ENCODE results near the gene LHPP.

DNA sequence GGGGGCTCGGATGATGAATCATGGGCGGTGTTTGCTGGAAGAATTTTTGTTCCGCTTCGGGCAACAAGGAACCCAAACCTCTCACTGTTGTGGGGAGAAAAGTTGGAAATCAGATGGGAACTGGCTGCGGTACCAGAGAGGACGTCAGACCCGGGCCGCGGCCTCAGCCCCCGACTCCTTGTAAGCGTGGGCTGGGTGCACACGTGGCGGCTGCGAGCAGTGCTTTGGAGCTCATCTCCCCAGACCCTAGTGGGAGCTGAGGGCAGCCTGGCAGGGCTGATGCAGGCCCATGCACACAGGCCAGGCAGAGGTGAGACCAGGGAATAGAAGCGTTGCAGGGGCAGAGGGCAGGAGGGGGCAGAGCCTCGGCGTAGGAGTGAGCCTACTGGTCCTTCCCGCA is 146.1 kb downstream of the LHPP start:
- TF ChIP-seq, protein P1, sequence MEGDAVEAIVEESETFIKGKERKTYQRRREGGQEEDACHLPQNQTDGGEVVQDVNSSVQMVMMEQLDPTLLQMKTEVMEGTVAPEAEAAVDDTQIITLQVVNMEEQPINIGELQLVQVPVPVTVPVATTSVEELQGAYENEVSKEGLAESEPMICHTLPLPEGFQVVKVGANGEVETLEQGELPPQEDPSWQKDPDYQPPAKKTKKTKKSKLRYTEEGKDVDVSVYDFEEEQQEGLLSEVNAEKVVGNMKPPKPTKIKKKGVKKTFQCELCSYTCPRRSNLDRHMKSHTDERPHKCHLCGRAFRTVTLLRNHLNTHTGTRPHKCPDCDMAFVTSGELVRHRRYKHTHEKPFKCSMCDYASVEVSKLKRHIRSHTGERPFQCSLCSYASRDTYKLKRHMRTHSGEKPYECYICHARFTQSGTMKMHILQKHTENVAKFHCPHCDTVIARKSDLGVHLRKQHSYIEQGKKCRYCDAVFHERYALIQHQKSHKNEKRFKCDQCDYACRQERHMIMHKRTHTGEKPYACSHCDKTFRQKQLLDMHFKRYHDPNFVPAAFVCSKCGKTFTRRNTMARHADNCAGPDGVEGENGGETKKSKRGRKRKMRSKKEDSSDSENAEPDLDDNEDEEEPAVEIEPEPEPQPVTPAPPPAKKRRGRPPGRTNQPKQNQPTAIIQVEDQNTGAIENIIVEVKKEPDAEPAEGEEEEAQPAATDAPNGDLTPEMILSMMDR (conservative IDR thresholded peaks at IDR 0.05 in 1 of 2, IDR thresholded peaks at IDR 0.05 in 1 of 2; ENCODE audit: low read depth in 1 of 2, low read length in 2 of 2), result no peak
- TF ChIP-seq EZH2 (IDR thresholded peaks at IDR 0.05; ENCODE audit: low read length, missing control alignments), result no peak
